ENCODE measurements around the gene RIPK3. TPM values are rescaled to one million over a fixed set of nuclear protein-coding genes. Genes with fewer than 3 reads are reported as not detected.

The RIPK3 gene
- total RNA-seq, 1 donor from 2014 or later: 0.62 TPM

DNA sequence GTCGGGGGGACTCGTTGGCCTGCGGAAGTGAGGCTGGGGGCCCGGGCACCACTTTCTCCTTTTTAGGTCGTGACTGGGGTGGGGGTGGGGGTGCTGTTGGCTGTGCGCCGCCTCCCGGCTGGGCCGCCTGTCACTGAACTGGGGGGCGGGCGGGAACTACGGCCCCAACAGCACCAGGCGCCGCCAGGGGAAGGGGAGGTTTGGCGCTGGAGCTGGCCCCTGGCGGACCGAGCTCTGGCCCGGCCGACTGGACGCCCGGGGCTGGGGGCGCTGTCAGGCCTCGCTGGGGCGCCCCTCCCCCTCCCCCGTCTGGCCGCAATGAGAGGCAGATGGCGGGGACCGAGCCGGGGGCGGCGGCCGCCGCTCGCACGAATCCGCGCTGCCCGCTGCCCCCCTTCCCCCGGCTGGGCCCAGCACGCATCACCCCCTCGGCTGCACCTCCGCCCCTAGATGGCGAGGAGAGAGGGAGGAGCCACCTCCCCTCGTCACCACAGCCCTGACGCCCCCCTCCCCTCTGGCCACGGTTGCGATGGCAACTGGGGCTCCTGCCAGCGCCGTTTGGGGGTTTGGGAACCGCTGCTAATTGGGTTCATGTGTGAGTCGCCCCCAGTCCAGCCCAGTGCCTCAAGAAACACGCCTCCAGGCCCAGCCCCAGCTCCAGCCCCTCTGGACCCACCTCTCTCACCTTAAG lies 28.9 kb upstream of the RIPK3 start:
- peak overlapping the region; percentile 78 for H3K4me3 Mint-ChIP-seq (ENCODE audit: low read depth)
- no peaks in the 10 kb centered on the region for H3K36me3 Mint-ChIP-seq (ENCODE audit: insufficient read depth)
- H3K9me3 Mint-ChIP-seq (ENCODE audit: low read depth): no peaks in the 10 kb centered on the region
- H3K27me3 Mint-ChIP-seq: no peaks in the 10 kb centered on the region
- TF ChIP-seq, protein P1, sequence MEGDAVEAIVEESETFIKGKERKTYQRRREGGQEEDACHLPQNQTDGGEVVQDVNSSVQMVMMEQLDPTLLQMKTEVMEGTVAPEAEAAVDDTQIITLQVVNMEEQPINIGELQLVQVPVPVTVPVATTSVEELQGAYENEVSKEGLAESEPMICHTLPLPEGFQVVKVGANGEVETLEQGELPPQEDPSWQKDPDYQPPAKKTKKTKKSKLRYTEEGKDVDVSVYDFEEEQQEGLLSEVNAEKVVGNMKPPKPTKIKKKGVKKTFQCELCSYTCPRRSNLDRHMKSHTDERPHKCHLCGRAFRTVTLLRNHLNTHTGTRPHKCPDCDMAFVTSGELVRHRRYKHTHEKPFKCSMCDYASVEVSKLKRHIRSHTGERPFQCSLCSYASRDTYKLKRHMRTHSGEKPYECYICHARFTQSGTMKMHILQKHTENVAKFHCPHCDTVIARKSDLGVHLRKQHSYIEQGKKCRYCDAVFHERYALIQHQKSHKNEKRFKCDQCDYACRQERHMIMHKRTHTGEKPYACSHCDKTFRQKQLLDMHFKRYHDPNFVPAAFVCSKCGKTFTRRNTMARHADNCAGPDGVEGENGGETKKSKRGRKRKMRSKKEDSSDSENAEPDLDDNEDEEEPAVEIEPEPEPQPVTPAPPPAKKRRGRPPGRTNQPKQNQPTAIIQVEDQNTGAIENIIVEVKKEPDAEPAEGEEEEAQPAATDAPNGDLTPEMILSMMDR (IDR thresholded peaks at IDR 0.05; ENCODE audit: unreplicated experiment): no peak
- H3K4me1 Mint-ChIP-seq (ENCODE audit: low read depth): peaks cover 13% of the 10 kb centered on the region
- peak overlapping the region; percentile 29 for H3K27ac Mint-ChIP-seq
- peak; percentile 44 for DNase-seq (ENCODE audit: low spot score, unreplicated experiment)

DNA sequence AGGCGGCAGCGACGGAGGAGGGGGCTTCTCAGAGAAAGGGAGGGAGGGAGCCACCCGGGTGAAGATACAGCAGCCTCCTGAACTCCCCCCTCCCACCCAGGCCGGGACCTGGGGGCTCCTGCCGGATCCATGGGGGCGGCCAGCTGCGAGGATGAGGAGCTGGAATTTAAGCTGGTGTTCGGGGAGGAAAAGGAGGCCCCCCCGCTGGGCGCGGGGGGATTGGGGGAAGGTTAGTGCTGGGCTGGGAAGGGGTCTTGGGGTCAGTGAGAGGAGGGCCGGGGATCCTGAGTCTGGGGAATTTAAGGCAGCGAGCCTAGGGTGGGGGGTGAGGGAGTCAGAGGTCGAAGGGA lies 28.4 kb upstream of the RIPK3 start:
- Mint-ChIP-seq H3K36me3 (ENCODE audit: insufficient read depth) (no peaks in the 10 kb centered on the region), H3K9me3 (ENCODE audit: low read depth) (no peaks in the 10 kb centered on the region), H3K4me1 (ENCODE audit: low read depth) (peaks cover 13% of the 10 kb centered on the region), H3K27ac (peak overlapping the region; percentile 97), H3K4me3 (ENCODE audit: low read depth) (peak overlapping the region; percentile 78), H3K27me3 (peaks cover 1% of the 10 kb centered on the region)
- DNase-seq (ENCODE audit: low spot score, unreplicated experiment): no peak
- TF ChIP-seq, protein P1 (IDR thresholded peaks at IDR 0.05; ENCODE audit: unreplicated experiment): no peak

DNA sequence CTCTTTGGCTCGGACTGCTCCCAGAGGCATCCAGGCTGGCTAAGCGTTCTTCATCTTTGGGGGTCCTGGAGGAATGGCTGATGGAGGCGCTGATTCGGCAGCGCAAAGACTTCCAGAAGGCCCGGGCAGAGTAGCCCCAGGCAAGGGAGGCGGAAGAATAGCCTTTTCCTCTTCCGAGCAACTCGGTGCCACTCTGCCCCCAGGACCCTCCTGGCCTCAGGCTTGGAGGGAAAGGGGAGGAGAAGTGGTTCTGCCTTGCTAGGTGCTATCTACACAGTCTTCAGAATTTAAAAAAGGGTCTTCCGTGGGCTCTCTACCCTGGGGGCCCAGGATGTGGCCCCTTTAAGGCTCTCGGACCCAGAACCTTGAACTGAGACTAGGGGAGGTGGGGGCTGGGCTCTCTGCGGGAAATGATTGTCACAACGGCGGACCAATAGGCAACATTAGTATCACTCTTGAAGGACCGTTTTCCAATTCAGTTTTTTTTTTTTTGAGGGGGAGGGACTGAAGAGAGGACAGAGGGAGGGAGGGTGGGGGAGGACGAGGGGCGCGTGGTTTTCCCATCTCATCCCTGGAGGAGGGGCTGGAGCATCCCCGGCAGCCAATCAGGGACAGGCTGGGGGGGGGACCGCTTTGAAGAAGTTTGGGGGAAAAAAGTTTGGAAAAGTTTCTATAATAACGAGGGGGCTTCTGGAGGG lies 27.9 kb upstream of the RIPK3 start, which contains the start of gene NFATC4:
Gene NFATC4, plus strand, starts transcription at position 671 of the 698 bp plus-strand sequence. CDS start 157 bp downstream, outside the sequence.
- Mint-ChIP-seq H3K4me3 (ENCODE audit: low read depth) (peak within 1 kb of the TSS; percentile 78), H3K27me3 (peaks cover 5% of the 10 kb centered on the region), H3K36me3 (ENCODE audit: insufficient read depth) (no peaks in the 10 kb centered on the region), H3K9me3 (ENCODE audit: low read depth) (no peaks in the 10 kb centered on the region), H3K4me1 (ENCODE audit: low read depth) (peaks cover 13% of the 10 kb centered on the region), H3K27ac (peak within 1 kb of the TSS; percentile 97)
- peak; percentile 28 for DNase-seq (ENCODE audit: low spot score, unreplicated experiment)
- TF ChIP-seq, protein P1 (IDR thresholded peaks at IDR 0.05; ENCODE audit: unreplicated experiment): no peak

DNA sequence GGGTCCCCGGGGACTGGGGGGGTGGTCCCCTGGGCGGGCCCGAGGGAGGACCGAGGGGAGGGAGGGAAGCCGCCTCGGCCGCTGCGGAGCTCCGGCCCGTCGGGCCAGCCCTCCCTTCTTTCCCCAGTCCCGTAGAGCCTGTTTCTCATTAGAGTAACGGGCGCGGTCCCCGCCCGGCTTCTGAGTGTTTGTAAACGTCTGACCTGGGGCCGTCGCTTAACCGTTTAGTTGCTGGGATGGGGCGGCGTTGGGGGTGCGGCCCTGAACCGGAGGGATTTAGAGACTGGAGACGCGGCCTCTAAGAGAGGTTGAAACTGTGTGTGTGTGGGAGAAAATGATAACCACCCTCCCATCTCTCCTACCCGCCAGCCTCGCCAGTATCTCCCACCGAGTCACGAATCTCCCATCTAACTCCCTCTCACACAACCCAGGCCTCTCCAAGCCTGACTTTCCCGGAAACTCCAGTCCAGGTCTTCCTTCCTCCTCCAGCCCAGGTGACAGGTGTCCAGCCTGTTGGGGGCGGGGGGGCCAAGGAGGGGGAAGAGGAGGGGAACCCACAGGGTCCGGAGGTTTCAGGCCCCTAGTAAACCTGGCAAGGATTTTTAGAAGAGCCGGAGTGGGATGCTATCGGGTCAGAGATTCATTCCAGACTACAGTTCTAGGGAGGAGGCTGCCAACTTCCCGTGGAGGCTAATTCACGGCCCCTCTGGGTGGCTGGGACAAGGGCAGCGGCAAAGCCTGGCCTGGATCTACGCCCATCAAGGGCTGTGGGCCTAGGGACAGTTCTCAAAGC lies 27.1 kb upstream of the RIPK3 start:
- Mint-ChIP-seq H3K9me3 (ENCODE audit: low read depth) (no peaks in the 10 kb centered on the region), H3K27ac (peak overlapping the region; percentile 97), H3K4me1 (ENCODE audit: low read depth) (peaks cover 13% of the 10 kb centered on the region), H3K27me3 (peaks cover 9% of the 10 kb centered on the region), H3K4me3 (ENCODE audit: low read depth) (peak overlapping the region; percentile 78), H3K36me3 (ENCODE audit: insufficient read depth) (no peaks in the 10 kb centered on the region)
- TF ChIP-seq, protein P1 (IDR thresholded peaks at IDR 0.05; ENCODE audit: unreplicated experiment): no peak
- peak; percentile 89 for DNase-seq (ENCODE audit: low spot score, unreplicated experiment)

DNA sequence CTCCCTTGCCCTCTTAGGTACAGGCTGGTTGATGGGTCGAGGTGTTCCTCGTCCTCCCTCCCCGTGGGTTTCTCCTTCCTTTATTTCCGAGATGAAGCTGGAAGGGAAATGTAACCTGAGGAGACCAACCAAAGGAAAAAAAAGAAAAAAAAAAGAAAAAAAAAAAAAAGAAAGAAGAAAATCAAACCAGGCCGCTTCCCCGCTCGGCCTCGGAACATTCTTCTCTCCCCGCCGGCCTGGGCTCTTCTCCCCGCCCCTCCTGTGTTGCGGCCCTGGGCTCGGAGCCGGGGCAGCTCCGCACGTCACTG lies 26.6 kb upstream of the RIPK3 start:
- H3K9me3 Mint-ChIP-seq (ENCODE audit: low read depth): no peaks in the 10 kb centered on the region
- no peak for DNase-seq (ENCODE audit: low spot score, unreplicated experiment)
- no peaks in the 10 kb centered on the region for H3K36me3 Mint-ChIP-seq (ENCODE audit: insufficient read depth)
- peaks cover 13% of the 10 kb centered on the region for H3K4me1 Mint-ChIP-seq (ENCODE audit: low read depth)
- peak overlapping the region; percentile 78 for H3K4me3 Mint-ChIP-seq (ENCODE audit: low read depth)
- H3K27ac Mint-ChIP-seq: peak overlapping the region; percentile 97
- TF ChIP-seq, protein P1 (IDR thresholded peaks at IDR 0.05; ENCODE audit: unreplicated experiment): no peak
- H3K27me3 Mint-ChIP-seq: peaks cover 14% of the 10 kb centered on the region

Measured in progenitor cell of endocrine pancreas (in vitro differentiated cells).